ENCODE measurements around the gene SLC26A2.

SLC26A2 gene

GRCh38 chr5:149960272-149961185 is at the start of gene SLC26A2:
TSS of gene SLC26A2 (plus strand) at chr5:149960758. CDS start at chr5:149977653, 16,895 bp downstream.
- peak; percentile 70 for DNase-seq (ENCODE audit: low read depth)

DNA sequence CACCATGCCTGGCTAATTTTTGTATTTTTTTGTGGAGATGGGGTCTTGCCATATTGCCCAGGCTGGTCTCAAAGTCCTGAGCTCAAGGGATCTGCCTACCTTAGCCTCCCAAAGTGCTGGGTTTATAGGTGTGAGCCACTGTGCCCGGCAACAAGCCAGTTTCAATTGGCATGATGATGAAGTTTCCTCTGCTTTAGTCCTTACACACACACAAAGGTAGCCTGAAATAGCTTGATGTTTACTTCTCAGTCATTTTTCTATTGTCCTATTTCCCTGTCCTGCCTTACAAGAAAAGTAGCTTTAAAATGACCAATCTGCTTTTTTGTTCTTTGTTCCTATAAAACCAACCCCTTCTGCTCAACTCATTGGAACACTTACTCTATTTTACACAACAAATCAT is 49.5 kb upstream of the SLC26A2 start:
- no peak for DNase-seq (ENCODE audit: low read depth)

- no peak for DNase-seq (ENCODE audit: low read depth)
Measured at GRCh38 chr5:149912226-149912871, 48.2 kb upstream of the SLC26A2 start.

DNA sequence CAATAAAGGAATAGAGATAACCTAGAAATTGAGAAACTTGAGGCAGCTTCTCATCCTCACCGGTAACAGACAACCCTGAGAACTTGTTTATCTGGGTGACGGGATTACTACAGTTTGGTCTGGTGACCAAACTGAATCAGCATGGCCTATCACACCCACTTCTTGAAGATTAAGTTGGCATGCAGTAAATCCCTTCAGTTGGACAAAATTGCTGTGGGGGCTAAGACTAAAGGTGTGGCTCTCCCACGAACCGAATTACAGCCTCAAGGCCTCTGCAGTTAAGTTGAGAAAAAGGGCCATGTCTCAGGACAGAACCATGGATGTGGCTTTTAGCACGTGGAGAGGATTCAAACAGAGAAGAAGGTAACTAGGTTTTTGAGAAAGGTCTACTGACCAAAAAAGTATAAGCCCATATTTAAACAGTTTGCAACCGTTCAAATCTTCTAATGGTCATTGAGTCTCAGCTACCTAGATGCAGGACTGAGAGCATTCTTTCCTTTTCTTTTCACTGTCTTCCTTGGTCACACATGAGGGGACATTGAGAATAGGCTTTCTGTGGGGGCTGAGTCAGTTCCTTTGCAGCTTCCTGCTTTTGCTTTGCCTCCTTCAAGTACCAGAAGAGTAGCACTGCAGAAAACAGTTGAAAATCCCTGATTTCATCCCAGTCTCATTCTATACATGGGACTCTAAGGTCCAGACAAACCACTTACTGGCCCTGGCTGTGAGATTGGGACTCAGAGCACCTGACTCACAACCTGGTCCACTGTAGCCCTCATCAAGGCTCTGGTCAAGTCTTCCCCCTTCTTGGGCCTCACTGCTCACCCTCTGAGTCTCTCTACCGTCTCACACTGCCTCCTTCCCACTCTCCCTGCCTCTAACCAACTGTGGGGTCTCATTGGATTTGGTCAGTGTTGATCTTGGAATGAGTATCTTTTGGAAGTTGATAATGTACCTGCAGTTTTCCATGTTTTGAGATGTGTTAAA is 46.8 kb upstream of the SLC26A2 start:
- DNase-seq (ENCODE audit: low read depth) = no peak

GRCh38 chr5:149915392-149916260 is 44.9 kb upstream of the SLC26A2 start:
- peak; percentile 52 for DNase-seq (ENCODE audit: low read depth)

DNA sequence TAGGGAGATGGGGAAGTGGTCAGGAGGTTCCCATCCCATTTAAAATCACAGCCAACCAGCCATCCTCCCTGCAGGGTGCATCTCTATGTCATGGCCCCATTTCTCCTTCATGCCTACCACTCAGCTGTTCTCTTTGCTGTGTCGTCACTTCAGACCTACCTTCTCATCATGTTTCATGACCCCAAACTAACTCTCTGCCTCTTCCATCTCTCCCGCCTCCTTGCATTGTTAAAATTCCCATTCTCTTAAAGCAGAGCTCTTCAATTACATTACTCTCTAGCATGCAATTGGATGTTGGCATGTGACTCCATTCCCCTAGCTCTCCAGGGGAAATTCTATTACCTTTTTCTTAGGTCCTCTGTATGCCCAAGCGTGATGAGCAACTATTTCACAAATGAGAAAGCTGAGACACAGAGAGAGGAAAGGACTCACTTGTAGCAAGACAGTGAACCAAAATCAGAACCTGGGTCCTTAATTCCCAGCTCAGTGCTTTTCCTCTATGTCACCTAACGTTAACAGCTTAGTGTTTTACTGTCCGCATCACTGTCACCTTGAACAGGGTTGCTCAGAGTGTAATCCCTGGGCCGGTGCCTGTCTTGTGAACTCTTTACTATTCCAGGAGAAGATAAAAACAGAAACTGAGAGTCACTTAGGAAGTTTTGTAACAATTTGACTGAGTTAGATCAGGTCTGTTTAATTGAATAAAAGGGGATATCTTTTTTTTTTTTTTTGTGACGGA is 44.1 kb upstream of the SLC26A2 start:
- DNase-seq (ENCODE audit: low read depth) = no peak

DNA sequence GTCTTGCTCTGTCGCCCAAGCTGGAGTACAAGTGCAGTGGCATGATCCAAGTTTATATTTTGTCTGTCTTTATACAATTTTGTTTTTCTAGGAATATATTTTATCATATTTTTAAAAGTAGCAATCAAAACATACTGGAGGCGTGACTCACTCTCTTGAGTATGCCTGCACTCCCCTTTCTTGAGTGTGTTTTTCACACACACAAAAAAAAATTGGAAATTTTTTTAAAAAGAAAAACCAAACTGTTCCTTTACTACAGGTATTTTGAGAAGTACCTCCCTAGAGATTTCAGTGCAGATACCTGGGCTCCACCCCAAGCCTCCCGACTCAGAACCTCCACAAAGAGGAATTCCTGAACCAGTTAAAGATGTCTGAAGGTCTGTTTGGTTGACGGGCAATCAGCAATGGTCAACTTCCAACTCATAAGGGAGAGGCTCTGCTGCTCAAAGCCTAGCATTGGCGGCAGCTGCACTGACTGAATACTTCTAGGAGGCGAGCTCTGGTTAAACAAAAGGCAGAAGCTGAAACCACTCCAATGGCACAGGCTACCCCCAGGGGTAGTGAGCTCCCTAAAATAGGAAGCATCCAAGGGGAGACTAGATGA is 43.4 kb upstream of the SLC26A2 start:
- DNase-seq (ENCODE audit: low read depth) = no peak

DNA sequence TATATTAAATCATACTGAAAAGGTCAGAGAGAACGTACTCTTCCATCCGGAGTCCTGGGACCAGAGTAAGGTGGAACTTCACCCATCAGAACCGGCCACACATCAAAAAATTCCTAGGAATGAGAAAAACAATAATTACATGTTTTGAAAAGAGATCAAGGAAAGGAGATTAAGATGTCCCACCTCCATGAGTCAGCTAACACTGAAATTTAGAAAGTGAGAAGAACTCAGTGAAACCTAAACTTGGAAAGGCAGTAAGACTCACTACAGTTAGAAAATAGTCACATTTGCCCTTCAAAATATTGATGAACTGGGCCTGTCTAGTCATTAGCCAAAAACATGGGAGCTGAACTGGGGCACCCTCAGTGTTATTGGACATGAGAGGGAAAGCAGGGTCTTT is 39.0 kb upstream of the SLC26A2 start:
- DNase-seq (ENCODE audit: low read depth) = no peak

GRCh38 chr5:149922950-149923349 is 37.6 kb upstream of the SLC26A2 start:
- DNase-seq (ENCODE audit: low read depth) = no peak

GRCh38 chr5:149924486-149924885 is 36.1 kb upstream of the SLC26A2 start:
- no peak for DNase-seq (ENCODE audit: low read depth)

DNA sequence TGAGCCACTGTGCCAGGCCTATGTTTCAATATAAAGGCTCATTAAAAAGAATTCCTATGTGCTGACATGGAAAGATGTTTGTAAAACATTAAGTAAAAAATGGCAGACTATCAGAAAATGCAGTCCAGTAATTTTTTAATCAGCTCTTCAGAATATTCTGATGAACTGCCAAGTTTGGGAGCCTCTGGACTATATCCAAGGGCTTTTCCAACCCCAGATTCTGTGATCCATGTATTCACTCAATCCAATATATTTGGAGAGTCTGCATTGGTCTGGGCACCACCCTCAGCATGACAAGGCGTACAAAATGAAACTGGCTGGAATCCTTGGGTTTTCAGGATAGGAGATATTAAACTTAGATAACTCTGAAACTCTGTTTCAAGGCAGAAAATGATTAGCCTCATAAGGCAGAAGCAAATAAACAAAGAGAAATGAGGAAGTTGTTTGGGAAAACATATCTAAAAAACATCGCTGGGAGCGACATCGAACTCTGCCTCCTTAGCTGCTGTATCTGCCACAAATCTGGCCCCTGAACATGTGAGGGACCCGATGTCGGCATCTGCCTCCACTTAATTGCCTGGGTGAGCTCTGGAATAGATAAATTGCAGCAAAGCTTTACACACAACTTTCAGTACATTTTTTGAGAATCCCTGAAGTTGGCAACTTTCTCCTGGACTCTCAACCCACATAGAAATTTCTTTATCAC is 30.4 kb upstream of the SLC26A2 start:
- no peak for DNase-seq (ENCODE audit: low read depth)

DNA sequence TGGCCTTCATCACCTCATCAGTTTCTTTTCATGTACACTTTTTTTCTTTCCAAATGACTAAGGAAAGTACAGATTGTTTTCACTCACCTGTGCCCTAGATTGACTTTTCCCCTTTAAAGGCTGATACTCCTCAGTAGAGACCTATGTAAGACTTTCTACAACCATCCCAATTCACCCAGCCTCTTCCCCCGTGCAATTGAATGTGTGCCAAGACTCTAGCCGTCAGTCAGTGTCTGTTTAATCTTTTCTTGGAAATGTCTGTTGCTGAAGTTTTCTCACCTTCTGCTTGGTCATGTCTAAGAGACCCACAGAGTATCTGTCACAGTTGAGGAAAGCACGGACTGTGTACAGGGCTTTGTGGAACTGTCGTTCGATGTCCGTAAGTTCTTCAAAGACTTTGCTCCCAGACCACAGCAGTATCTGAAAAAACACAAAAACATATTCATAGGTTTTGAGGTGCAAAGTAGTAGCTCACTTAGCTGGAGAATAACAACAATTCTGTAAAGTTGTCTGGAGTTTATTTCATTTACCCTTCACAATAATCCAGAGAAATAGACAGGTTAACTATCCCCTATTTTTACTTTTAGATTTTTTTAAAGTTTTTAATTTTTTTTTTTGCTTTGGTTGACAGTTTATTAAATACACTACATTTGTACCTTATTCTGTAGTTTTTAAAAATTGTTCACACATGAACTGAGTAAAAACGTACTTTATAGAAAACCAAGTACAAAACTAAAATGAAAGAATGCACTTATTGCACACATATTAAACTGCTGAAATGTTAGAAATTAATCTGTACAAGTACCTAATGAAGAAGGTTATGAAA is 29.6 kb upstream of the SLC26A2 start:
- no peak for DNase-seq (ENCODE audit: low read depth)

- DNase-seq (ENCODE audit: low read depth) = no peak
Measured at GRCh38 chr5:149931992-149932436, 28.5 kb upstream of the SLC26A2 start.

- no peak for DNase-seq (ENCODE audit: low read depth)
Measured at GRCh38 chr5:149932445-149933350, 27.9 kb upstream of the SLC26A2 start.

GRCh38 chr5:149935431-149935901 is 25.1 kb upstream of the SLC26A2 start:
- no peak for DNase-seq (ENCODE audit: low read depth)

GRCh38 chr5:149936044-149936699 is 24.4 kb upstream of the SLC26A2 start:
- DNase-seq (ENCODE audit: low read depth) = no peak

DNA sequence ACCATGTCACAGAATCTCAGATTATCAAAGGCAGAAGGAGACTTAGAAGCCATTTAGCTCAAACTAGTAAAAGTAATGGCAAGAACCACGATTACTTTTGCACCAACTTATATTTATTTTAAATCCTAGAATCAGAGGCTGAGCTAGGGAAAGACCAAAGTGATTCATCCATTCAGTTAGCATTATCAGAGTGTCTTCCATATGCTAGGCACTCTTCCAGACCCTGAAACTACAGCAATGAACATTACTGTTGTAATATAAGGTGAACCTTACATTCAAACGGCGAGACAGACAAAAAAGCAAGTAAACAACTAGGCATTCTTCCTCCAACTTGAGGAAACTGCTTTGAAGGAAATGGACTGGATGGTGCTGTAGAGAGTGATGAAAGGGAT is 23.9 kb upstream of the SLC26A2 start:
- DNase-seq (ENCODE audit: low read depth) = no peak

All from HS-27A (cell line).